HUES48 (cell line): ENCODE data around the gene SZRD1.

Source experiments
- H3K27ac ChIP-seq: one replicate; pipeline ENCODE4 v1.7.0; 2013; ENCODE audit warnings: low read depth, low read length, inconsistent platforms
- H3K27me3 ChIP-seq: 2 replicates; pipeline ENCODE4 v1.6.1; 2013; ENCODE audit warnings: mild to moderate bottlenecking, low read length; ENCODE audit not compliant: control insufficient read depth, insufficient read depth
- H3K36me3 ChIP-seq: 2 replicates; pipeline ENCODE4 v1.6.1; 2013; ENCODE audit warnings: low read length; ENCODE audit not compliant: control insufficient read depth, insufficient read depth
- H3K4me1 ChIP-seq: 2 replicates; pipeline ENCODE4 v1.6.1; 2013; ENCODE audit warnings: mild to moderate bottlenecking, low read length; ENCODE audit not compliant: control insufficient read depth, insufficient read depth
- H3K4me3 ChIP-seq: 2 replicates; pipeline ENCODE4 v1.5.1; 2013; ENCODE audit warnings: mild to moderate bottlenecking, low read depth, low read length
- H3K9ac ChIP-seq: 2 replicates; pipeline ENCODE4 v1.6.1; 2013; ENCODE audit warnings: mild to moderate bottlenecking, low read depth, low read length, moderate library complexity
- H3K9me3 ChIP-seq: 2 replicates; pipeline ENCODE4 v1.6.1; 2013; ENCODE audit warnings: low read length; ENCODE audit not compliant: control insufficient read depth, insufficient read depth

SZRD1 gene

GRCh38 chr1:16385659-16386453 is 18.8 kb downstream of the SZRD1 start:
- Histone ChIP-seq H3K4me3 (no peak overlapping the region), H3K27me3 (no peaks in the 10 kb centered on the region), H3K27ac (no peak overlapping the region), H3K4me1 (peaks cover 18% of the 10 kb centered on the region), H3K9ac (no peak overlapping the region), H3K36me3 (no peaks in the 10 kb centered on the region; the same call in 1 of the 2 replicates), H3K9me3 (no peaks in the 10 kb centered on the region)

DNA sequence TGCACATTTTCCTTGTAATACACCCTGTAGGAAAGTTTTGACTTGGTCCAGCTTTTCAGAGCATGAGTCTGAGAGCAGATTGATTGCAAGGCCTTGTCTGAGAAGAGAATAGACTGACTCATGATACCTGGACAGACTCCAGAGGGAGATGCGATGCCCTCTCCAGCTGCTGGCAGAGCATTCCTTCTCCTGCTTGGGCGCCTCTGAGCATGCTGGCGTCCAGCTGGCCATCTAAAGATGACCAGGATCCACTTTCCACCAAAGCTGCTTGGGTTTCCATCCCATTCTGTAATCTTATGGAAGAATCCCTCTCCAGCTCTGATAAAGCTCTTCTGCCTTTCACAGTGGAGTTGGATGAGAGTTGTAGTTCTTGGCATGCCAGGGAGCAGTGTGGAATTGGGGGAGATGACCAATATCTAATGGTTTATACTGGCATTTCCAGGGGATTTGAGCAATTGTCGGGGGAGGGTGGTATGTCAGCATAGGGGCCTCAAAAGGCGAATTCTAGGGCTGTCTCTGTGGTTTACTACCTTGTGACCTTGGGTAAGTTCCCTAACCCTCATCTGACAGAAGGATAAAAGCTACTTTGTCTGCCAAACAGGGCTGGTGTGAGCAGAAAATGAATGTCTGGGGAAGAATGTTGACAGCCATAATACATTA is 19.5 kb downstream of the SZRD1 start:
- H3K27me3 ChIP-seq: no peaks in the 10 kb centered on the region
- H3K9ac ChIP-seq: no peak overlapping the region
- peaks cover 20% of the 10 kb centered on the region for H3K4me1 ChIP-seq
- H3K9me3 ChIP-seq: no peaks in the 10 kb centered on the region
- no peaks in the 10 kb centered on the region; the same call in 1 of the 2 replicates for H3K36me3 ChIP-seq
- H3K4me3 ChIP-seq: no peak overlapping the region
- no peak overlapping the region for H3K27ac ChIP-seq

- H3K4me1 ChIP-seq: peaks cover 22% of the 10 kb centered on the region
- H3K4me3 ChIP-seq: no peak overlapping the region
- no peaks in the 10 kb centered on the region for H3K9me3 ChIP-seq
- no peaks in the 10 kb centered on the region; the same call in 1 of the 2 replicates for H3K36me3 ChIP-seq
- no peak overlapping the region for H3K9ac ChIP-seq
- H3K27me3 ChIP-seq: no peaks in the 10 kb centered on the region
- no peak overlapping the region for H3K27ac ChIP-seq
Observed at GRCh38 chr1:16387201-16388188, 20.5 kb downstream of the SZRD1 start.

- peaks cover 10% of the 10 kb centered on the region for H3K4me1 ChIP-seq
- H3K27me3 ChIP-seq: no peaks in the 10 kb centered on the region
- H3K27ac ChIP-seq: no peak overlapping the region
- H3K9me3 ChIP-seq: no peaks in the 10 kb centered on the region
- no peak overlapping the region for H3K9ac ChIP-seq
- H3K36me3 ChIP-seq: peaks cover 35% of the 10 kb centered on the region
- H3K4me3 ChIP-seq: no peak overlapping the region
Observed at GRCh38 chr1:16391411-16391810, 24.4 kb downstream of the SZRD1 start.

DNA sequence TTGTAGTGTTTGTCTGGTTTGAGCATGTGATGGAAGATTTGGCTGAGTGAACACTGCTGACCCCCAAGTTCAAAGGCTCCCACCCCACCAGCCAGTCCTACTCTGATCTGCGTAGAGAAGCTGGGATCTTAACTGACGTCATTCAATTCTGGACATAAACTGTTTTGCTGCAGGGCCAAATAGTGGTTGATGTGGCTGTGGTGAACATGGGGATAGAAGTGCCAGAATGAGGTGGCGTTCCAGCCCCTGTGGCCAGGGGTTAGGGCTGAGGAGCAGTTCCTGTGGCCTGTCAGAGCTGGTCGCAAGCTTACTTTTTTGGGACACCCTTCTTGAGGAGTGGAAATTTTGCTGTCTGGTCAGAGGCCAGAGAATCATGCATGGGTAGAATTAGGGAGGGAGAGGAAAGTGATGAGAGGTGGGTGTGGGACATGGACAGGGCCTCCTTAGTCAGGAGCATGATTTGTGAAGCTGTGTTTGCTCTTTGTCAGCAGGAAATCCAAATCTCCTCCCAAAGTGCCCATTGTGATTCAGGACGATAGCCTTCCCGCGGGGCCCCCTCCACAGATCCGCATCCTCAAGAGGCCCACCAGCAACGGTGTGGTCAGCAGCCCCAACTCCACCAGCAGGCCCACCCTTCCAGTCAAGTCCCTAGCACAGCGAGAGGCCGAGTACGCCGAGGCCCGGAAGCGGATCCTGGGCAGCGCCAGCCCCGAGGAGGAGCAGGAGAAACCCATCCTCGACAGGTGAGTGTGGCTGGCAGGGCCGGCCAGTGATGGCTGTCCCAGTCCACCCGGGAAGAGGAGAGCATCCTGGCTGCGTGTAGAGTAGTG is 25.9 kb downstream of the SZRD1 start:
- no peaks in the 10 kb centered on the region for H3K9me3 ChIP-seq
- H3K4me1 ChIP-seq: peaks cover 10% of the 10 kb centered on the region
- no peak overlapping the region for H3K4me3 ChIP-seq
- no peak overlapping the region for H3K27ac ChIP-seq
- H3K9ac ChIP-seq: no peak overlapping the region
- peaks cover 48% of the 10 kb centered on the region for H3K36me3 ChIP-seq
- H3K27me3 ChIP-seq: no peaks in the 10 kb centered on the region

DNA sequence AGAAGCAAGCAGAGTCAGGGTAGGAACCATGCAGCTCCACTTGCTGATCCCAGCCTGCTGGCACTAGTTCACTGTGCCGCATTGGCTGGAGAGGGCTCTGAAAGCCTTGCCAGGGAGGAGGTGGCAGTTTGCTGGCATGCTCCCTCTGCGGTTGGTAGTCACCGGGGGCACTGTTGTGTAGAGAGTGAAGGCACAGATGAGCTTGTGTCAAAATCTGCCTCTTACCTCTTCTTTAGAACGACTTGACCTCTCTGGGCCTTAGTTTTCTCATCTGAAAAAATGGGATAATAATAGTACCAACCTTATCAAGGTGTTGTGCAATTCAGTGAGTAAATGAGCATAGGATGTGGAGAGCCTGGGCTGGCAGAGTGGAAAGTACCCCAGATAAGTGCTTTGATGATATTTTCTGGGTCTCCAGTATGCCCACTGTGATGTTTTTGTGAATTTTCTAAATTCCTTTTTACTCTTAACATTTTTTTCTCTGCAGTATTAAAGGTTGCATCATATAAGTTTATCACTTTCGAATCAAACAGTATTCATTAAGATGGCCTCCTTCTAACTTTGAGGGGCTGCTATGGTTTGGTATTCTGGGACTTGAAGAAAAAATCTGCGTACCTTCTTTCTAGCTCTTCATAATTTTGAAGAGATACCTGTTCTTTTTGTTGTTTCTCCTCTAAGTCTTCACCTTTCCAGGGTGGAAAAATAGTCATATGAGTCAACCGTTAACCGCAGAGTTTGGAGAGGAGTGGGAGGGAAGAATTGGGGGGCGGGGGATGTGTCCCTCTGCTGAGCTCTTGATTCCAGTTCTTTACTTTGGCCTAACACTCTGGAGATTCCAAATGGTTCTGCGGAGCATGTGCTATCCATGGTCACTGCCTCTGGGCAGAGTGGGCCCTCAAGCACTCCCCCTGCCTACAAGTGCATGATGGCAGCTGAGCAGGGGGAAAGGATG is 26.8 kb downstream of the SZRD1 start:
- Histone ChIP-seq H3K4me3 (no peak overlapping the region), H3K36me3 (peaks cover 50% of the 10 kb centered on the region), H3K9me3 (no peaks in the 10 kb centered on the region), H3K27me3 (no peaks in the 10 kb centered on the region), H3K9ac (no peak overlapping the region), H3K27ac (no peak overlapping the region), H3K4me1 (peaks cover 10% of the 10 kb centered on the region)

GRCh38 chr1:16394977-16395376 is 27.9 kb downstream of the SZRD1 start:
- Histone ChIP-seq H3K4me1 (peaks cover 10% of the 10 kb centered on the region), H3K27ac (no peak overlapping the region), H3K27me3 (no peaks in the 10 kb centered on the region), H3K4me3 (no peak overlapping the region), H3K9ac (no peak overlapping the region), H3K36me3 (peaks cover 60% of the 10 kb centered on the region), H3K9me3 (no peaks in the 10 kb centered on the region)

GRCh38 chr1:16396591-16396990 is 29.5 kb downstream of the SZRD1 start:
- H3K27ac ChIP-seq: no peak overlapping the region

GRCh38 chr1:16397120-16397519 is 30.1 kb downstream of the SZRD1 start:
- Histone ChIP-seq H3K9ac (no peak overlapping the region), H3K27me3 (no peaks in the 10 kb centered on the region), H3K4me3 (no peak overlapping the region), H3K4me1 (peaks cover 7% of the 10 kb centered on the region), H3K9me3 (no peaks in the 10 kb centered on the region), H3K27ac (no peak overlapping the region), H3K36me3 (peaks cover 60% of the 10 kb centered on the region)

More at GRCh38 chr1:16396591-16396990, 29.5 kb downstream of the SZRD1 start:
- H3K27me3 ChIP-seq: no peaks in the 10 kb centered on the region
- peaks cover 8% of the 10 kb centered on the region for H3K4me1 ChIP-seq
- H3K9me3 ChIP-seq: no peaks in the 10 kb centered on the region
- no peak overlapping the region for H3K4me3 ChIP-seq
- H3K9ac ChIP-seq: no peak overlapping the region
- peaks cover 60% of the 10 kb centered on the region for H3K36me3 ChIP-seq
